ENCODE results near the gene C2CD4B.

C2CD4B gene

GRCh38 chr15:62118520-62119226, 46.4 kb downstream of the C2CD4B start:
- Mint-ChIP-seq H3K27me3 (ENCODE audit: low read depth) (no peaks in the 10 kb centered on the region), H3K4me3 (no peak overlapping the region), H3K4me1 (ENCODE audit: low read depth) (peaks cover 34% of the 10 kb centered on the region), H3K9me3 (no peaks in the 10 kb centered on the region), H3K27ac (no peak overlapping the region), H3K36me3 (ENCODE audit: low read depth) (no peaks in the 10 kb centered on the region)

GRCh38 chr15:62115847-62116246, 49.2 kb downstream of the C2CD4B start:
- Mint-ChIP-seq H3K4me3 (no peak overlapping the region), H3K9me3 (no peaks in the 10 kb centered on the region), H3K27me3 (ENCODE audit: low read depth) (no peaks in the 10 kb centered on the region), H3K27ac (no peak overlapping the region), H3K4me1 (ENCODE audit: low read depth) (peaks cover 25% of the 10 kb centered on the region), H3K36me3 (ENCODE audit: low read depth) (no peaks in the 10 kb centered on the region)

Measured in T-helper 1 cell treated with Interleukin-12 subunit alpha and Interleukin-12 subunit beta and Interleukin-4 antibody, amounts not matched to agents 30 μg/mL and 1 μg/mL, for 36 hours (primary cell).